GM12865 (cell line): ENCODE measurements around the gene IL31RA.

Experiments
- DNase-seq: peaks from one replicate; pipeline ENCODE4 v3.0.0; 2010; ENCODE audit warnings: low read depth
- H3K4me3 ChIP-seq: 2 replicates; pipeline ENCODE4 v1.5.1; 2011; ENCODE audit warnings: mild to moderate bottlenecking, low read depth, low read length, control low read depth
- TF ChIP-seq, protein P1 (sequence below): IDR thresholded peaks from 2 replicates; pipeline ENCODE4 v1.5.1; 2011; ENCODE audit warnings: low read length, control low read depth, low read depth, inconsistent platforms; ENCODE audit not compliant: insufficient read depth; ENCODE audit errors: missing control alignments

The IL31RA gene

DNA sequence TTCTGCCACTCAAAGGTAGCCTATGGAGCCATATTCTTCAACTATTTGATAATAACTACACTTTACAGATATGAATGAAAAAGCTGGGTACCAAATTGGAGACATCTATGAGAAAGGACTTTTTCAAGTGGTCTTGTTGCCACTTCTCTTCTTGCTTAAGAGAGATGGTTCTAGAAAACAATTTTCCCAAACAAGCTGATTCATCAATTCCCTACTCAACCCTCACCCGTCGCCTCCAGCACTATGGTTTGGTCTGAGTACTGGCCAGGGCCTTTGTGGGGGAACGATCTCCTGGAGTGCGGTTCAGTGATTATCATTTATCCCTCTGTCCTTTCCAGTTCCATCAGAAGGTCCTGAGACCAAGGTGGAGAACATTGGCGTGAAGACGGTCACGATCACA lies 56.8 kb downstream of the IL31RA start:
- no peak overlapping the region for H3K4me3 ChIP-seq
- DNase-seq = no peak
- TF ChIP-seq, protein P1, sequence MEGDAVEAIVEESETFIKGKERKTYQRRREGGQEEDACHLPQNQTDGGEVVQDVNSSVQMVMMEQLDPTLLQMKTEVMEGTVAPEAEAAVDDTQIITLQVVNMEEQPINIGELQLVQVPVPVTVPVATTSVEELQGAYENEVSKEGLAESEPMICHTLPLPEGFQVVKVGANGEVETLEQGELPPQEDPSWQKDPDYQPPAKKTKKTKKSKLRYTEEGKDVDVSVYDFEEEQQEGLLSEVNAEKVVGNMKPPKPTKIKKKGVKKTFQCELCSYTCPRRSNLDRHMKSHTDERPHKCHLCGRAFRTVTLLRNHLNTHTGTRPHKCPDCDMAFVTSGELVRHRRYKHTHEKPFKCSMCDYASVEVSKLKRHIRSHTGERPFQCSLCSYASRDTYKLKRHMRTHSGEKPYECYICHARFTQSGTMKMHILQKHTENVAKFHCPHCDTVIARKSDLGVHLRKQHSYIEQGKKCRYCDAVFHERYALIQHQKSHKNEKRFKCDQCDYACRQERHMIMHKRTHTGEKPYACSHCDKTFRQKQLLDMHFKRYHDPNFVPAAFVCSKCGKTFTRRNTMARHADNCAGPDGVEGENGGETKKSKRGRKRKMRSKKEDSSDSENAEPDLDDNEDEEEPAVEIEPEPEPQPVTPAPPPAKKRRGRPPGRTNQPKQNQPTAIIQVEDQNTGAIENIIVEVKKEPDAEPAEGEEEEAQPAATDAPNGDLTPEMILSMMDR = no peak

DNA sequence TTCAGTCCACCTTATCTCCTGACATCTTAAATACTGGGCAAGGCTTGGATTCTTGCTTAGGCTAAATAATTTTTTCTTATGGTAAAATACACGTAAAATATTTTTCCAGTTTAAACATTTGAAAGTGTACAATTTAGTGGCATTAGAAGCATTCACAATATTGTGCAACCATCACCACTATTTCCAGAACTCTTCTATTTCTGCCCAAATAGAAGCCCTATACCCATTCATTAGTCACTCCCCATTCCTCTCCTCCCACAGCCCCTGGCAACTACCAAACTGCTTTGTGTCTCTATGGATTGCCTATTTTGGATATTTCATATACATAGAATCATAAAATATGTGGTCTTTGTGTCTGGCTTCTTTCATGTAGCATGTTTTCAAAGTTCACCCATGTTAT lies 57.6 kb downstream of the IL31RA start:
- TF ChIP-seq, protein P1 = no peak
- DNase-seq = no peak
- no peak overlapping the region for H3K4me3 ChIP-seq

DNA sequence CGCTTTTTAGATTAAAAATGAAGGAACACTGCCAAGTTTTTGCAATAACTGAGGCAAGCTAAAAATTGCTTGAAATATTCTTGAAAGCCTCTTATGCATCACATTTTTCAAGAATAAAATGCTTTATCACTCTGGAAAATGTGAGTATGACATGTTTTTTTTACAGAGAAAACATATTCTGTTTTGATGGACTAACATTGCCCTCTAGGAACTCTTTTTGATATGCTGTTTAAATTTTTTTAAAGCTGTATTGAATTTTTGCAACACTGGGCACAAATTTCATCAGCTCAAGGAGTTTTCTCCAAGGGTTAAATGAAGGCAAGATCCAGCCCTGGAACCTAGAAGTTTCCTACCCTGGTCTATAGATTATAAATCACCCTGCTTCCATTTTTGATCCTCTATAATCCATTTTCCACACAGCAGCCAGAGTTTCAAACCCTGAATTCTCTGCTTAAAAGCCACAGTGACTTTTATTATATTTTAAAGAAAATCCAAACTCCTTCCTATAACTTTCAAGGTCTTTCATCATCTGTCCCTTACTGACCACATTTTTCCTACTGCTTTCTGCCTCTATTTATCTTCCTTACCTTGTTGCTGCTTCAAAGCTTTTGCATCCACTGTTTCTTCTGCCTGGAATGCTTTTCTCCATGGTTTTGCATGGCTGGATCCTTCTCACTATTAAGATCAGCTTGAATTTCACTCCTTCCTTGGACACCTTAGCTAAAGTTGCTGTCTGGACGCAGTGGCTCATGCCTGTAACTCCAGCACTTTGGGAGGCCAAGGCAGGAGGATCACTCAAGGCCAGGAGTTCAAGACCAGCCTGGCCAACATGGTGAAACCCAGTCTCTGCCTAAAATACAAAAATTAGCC lies 60.9 kb downstream of the IL31RA start:
- no peak for DNase-seq
- no peak overlapping the region for H3K4me3 ChIP-seq
- TF ChIP-seq, protein P1 = no peak

DNA sequence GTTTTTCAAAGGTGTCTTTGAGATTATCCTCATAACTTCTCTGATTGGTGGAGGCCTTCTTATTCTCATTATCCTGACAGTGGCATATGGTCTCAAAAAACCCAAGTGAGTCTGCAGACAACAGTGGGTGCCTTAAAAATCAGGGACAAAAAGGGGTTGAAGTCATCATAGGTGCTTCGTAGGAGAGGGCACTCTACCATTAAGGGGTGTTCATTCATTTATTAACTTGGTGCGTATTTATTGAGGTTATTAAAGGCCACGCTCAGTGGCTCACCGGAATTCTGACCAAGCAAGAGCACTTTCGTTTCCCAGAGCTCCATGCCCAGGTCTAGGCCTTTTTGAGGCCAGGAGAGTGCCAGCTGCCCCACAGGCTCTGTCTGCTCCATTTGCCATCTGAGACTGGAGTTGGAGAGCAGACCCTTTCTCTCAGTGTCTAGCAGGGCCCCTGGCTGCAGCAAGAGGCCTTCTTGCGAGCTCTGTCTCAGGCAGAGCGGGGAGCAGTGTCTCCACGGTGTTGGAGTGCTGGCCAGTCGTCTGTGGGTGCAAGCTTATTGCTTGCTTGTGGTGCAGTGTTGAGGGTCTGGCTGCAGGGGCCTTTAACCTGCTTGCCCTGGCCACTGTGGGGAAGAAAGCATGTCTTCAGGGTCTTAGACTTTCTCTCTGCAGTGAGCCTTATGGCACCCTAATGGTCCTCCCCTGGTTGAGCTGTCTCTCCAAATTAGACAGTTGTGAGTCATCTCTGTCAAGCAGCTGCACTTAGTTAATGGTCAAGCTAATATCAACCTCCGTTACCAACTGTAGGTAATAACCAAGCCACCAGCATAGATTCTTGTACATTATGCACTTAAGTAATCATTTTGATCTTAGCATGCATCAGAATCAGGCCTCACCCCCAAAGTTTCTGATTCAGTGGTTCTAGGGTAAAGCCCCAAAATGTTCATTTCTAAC lies 62.6 kb downstream of the IL31RA start:
- TF ChIP-seq, protein P1 = no peak
- DNase-seq = peak; percentile 39

DNA sequence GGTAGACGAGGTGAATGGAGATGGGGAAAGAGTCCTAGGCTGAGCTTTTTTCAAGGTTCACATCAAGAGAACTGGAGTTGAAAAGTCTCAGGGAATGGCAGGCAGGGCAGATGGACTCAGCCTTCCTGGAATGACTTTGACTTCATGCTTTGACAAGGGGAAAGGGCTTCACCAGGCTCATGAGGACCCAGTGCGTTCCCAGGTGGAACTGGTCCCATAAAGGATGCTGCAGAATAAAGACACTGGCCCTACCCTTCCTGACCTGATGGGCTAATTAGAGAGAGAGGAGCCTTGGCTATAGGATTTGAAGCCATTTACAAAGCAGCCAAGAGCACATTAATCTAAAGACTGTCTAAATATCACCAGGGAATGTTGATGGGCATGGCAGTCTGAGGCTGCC lies 63.8 kb downstream of the IL31RA start:
- DNase-seq = no peak
- H3K4me3 ChIP-seq = no peak overlapping the region

More for the DNA sequence above, 62.6 kb downstream of the IL31RA start:
- no peak overlapping the region for H3K4me3 ChIP-seq

DNA sequence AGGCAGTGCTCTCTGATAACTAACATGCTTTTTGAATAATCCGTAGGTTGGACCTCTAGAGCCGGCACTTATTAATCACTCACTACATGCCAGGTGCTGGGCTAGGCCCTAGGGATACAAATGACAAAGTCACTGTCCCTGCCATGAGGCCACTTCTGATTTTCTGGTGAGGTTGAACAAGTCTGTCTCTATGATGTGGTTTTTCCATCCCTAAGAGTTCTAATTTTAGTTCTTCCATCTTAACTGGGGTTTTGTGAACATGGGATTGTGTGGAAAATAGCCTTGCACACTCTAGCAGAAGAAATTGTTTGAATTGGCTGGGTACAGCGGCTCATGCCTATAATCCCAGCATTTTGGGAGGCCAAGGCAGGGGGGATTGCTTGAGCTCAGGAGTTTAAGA lies 64.6 kb downstream of the IL31RA start:
- TF ChIP-seq, protein P1 = no peak
- H3K4me3 ChIP-seq = no peak overlapping the region
- no peak for DNase-seq

More for the DNA sequence above, 63.8 kb downstream of the IL31RA start:
- TF ChIP-seq, protein P1 = no peak
